ENCODE results near the gene ANP32E.
A peak's percentile ranks its signal among the peaks of the same experiment; 100 is the strongest.
"Not testable (repeated sequence)": the region's sequence is repeated elsewhere in the genome, so short reads cannot be mapped to it uniquely, and the experiment has no call there.

ANP32E gene

DNA sequence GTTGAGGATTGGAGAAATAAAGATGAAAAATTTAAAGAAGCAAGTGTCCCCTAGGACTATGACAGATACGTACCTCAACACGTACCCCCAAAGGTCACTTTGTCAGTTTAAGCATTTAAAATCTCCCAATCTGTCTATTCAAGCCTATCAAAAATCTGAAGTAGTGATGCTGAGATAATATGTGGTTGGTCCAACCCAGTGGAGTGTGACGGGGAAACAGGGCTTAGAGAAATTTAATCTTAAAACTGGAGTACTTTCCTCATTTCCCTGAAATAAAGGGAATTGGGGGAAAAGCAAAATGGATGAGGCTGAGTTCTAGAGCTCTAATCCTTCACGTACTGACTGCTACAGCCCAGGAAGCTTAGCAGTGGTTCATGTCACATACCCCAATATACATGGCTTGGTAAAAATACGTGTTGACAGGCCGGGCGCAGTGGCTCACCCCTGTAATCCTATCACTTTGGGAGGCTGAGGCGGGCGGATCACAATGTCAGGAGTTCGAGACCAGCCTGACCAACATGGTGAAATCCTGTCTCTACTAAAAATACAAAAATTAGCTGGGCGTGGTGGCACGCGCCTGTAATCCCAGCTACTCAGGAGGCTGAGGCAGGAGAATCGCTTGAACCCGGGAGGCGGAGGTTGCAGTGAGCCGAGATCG lies 21.7 kb downstream of the ANP32E start:
- not testable (repeated sequence) for DNase-seq (ENCODE audit: low spot score); FAIRE-seq

DNA sequence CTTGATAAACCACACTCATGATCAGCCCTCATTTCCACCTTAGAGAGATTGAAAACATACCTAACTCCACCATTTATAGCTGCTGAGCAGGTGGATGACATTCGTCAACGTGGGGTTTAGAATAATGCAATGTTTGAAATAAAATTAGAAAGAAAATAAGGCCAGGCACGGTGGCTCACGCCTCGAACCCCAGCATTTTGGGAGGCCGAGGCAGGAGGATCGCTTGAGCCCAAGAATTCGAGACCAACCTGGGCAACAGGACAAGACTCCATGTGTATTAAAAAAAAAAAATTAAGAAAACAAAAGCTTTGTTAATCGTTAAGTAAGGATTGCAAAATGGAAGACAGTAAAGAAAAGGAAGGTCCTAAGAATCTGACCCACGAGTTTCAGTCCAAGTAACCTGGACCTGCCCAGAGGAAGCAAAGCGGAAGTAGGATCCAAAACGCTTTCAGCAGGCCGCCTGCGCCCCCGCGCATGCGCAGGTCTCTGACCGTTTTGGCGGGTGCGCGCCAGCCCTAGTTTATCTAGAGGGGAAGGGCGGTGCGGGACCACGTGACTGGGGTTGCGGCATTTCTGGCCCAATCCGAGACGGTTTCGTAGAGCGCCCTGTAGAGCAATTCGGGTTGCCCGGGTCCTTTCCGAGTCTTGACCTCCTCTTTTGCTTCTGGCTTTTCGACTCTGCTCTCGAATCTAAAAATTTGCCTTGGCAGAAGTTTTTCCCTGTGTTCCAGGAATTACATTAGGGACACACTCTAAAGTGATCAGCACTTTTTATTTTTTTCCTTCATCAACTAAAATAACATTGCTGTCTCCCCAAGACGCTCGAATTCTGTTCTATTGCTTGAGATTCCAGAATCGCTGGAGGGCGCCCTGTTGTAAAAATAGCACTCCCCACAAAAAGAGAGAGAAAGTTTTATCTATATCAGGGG lies 22.5 kb downstream of the ANP32E start:
- DNase-seq (ENCODE audit: low spot score): peak; percentile 52
- no peak for FAIRE-seq

DNA sequence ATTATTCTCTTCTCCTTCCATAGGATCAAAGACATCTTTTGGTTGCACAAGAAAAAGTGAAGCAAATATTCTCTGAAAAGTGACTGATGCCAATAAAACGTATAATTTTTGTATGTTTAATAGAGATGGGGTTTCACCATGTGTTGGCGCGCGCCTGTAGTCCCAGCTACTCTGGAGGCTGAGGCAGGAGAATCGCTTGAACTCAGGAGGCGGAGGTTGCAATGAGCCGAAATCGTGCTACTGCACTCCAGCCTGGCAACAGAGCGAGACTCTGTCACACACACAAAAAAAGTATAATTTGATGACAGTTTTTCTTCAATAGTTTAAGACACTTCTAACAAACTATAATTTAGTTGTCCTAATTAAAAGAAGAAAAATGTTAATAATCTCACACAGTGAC lies 23.8 kb downstream of the ANP32E start:
- FAIRE-seq: no peak
- no peak for DNase-seq (ENCODE audit: low spot score)

DNA sequence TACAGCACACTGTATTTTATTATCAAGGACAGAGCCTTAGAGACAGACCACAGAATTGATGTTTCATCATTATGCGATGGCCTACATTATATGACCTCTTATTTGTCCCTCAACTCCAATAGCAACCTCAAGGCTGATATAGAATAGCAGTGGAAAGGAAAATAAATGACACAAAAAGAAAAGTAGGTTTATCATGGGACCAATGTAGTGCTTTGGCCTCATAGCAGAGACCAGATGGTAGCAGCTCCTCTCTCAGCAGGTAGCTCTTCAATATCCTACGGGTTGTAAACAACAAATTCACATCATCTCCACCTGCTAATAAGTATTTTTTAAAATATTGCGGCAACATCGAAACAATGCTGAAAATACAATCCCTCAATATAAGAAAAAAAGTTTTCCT lies 25.2 kb downstream of the ANP32E start:
- FAIRE-seq (no peak), DNase-seq (ENCODE audit: low spot score) (no peak)

DNA sequence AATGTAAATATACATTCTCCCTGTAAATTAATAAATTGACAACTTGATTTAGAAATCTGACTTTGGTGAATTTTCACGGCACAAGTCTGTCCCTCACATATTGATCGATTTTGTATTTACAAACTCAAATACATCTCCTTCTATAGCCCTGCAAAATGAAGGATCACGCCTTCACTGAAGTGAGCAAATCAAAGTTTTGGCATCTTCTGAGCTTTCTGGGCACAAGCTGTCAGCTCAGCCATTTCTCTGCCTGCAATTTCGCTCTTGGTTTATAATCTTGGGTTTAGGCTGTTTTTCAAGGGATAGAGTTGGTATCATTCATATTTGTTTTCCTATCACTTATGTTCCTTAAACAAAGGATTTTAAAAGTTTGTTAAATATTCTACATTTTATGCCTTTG lies 25.8 kb downstream of the ANP32E start:
- DNase-seq (ENCODE audit: low spot score) (no peak), FAIRE-seq (no peak)

DNA sequence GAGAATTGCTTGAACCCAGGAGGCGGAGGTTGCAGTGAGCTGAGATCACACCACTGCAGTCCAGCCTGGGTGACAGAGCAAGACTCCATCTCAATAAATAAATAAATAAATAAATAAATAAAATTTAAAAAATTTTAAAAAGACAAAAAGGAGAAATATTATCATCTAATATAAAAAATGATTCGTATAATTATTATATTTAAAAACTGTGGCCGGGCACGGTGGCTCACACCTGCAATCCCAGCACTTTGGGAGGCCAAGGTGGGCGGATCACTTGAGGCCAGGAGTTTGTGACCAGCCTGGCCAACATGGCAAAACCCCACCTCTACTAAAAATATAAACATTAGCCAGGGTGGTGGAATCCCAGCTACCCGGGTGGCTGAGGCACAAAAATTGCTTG lies 27.5 kb downstream of the ANP32E start:
- not testable (repeated sequence) for FAIRE-seq; DNase-seq (ENCODE audit: low spot score)

DNA sequence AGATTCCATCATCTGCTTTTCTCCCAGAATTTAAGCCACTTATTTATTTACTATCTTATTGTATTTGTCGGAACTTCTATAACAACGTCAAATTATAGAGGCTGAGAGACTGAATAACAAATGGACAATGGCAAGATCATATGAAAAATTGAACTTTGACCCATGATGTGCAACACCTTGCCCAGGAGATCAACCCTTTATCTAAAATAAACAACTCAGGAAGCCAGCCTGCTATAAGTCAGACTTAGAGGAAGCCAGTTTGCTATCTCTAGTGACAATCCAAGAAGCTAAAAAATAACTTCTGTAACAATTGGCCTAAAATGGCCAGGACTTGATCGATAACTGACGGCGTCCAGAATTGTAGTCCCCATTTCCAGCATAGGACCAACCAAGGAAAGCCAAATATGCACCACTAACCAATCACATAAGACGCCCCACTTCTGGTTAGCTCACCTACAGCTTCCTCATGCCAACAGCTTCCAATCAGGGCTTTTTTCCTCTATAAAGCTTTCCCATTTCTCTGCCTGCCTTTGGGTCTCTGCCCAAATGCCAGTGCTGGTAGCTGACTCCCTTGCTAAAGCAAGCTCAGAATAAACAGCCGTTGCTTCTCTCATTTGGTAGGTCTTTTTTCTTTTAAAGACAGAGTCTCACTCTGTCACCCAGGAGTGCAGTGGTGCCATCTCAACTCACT lies 28.5 kb downstream of the ANP32E start:
- FAIRE-seq: no peak
- no peak for DNase-seq (ENCODE audit: low spot score)

DNA sequence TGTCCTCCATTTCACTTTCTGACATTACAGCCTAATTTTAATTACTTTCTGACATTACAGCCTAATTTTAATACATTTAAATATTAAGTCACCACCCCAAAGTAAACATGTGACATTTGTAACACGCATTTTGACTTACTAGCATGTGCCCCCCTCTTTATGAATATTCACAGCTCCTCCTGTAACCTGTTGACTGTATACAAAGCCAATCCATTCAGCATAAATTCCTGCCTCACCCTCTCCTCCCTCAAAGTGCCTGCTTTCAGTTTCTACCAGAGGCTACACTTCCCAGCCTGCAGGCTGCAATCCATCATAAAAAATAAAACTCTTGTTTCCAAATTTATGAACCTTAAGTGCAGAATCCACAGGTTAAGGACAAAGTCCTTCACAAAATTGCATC lies 39.5 kb downstream of the ANP32E start:
- no peak for FAIRE-seq
- no peak for DNase-seq (ENCODE audit: low spot score)

DNA sequence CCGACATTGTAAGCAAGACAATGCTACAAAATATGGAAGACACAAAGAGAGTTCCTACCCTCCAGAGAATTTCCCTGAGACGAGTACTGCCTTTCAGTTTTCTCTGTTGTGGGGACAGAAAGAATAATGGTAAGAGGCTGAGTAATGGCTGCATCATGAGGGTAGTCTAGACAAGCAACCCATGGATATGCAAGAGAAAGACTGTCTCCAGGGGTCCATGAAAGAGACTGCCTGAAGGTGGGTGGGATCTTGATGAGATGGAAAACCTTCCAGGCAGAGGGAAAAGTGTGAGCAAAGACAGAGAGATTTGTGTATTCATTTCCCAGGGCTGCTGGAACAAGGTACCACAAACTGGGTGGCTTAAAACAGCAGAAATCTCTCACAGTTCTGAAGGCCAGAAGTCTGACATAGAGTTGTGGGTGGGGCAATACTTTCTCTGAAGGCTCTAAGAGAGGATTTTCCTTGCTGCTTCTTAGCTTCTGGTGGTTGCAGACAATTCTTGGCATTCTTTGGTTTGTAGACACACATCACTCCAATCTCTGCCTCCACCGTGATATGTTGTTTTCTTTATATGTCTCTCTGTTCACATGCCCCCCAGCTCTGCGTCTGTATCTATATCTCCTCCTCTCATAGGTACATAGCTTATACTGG lies 41.4 kb downstream of the ANP32E start:
- DNase-seq (ENCODE audit: low spot score): no peak
- no peak for FAIRE-seq

DNA sequence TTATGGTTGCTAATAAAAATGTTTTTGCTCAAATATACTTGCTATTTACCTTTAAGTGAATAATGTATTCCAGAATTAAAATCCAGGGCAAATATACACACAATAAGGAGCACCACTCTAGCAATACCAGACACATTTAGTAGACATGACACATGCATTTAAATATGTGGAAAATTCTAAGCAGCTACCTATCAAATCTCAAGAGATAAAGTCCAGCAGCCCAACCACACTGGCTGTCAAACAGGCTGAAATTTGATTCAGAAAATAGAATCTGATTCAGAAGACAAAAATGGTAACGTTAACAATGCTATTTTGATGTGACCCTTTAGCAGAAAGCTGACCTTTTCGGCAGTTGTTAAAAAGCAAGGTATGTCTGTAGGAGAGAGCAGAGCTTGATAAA lies 43.9 kb downstream of the ANP32E start:
- FAIRE-seq: peak; percentile 59
- peak; percentile 86 for DNase-seq (ENCODE audit: low spot score)

DNA sequence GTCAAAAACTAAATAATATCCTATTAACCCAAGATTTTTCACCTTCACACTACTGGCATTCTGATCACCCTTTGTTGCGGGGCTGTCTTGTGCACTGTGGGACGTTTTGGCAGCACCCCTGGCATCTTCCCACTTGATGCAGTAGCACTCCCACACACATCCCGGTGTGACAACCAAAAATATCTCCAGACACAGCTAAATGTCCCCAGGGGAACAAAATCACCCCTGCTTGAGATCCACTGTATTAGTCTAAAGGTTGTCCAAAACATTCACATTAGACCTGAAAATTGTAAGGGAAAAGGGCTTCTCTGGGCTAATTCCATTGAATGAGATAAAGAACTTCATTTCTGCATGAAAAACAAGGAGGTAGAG lies 48.4 kb downstream of the ANP32E start:
- FAIRE-seq: no peak
- no peak for DNase-seq (ENCODE audit: low spot score)

DNA sequence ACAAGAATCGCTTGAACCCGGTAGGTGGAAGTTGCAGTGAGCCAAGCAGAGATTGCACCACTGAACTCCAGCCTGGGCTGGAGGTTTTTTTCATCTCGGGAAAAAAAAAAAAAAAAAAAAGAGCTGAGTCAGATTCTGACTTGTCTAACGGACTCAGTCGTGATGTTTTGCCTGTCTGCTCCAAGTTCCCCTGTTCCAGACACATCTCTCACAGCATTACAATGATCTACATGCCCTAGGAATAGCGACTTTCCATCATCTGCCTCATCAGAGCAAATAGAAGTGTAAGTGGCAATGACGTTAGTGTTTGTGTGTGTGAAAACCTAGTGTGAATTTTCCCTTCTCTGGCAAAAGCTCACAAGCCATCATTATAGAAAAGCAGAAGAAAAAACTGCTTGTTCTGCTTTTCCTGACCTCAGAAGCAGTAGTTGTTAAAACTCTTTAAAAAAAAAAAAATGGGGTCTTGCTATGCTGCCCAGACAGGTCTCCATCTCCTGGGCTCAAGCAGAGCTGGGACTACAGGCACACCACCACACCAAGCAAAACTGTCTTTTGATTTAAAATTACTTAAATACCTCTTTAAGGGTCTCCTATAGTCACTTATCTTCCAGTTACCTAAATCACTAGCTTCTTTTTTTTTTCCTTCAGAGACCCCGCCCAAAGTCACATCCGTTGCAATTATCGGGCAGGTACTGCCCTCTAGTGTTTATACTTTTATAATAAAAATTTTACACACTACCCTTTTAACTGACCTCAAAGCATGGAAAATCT lies 48.9 kb downstream of the ANP32E start:
- FAIRE-seq: peak; percentile 51
- peak; percentile 42 for DNase-seq (ENCODE audit: low spot score)

DNA sequence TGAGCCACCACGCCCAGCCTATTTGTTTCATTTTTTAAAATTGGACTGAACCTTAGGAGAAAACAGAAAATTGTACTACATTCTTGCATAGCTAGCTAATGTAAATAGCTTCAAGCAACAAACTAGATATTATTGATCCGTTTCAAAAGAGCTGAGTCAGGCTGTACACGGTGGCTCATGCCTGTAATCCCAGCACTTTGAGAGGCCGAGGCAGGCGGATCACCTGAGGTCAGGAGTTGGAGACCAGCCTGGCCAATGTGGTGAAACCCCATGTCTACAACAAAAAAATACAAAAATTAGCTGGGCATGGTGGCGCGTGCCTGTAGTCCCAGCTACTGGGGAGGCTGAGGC lies 49.5 kb downstream of the ANP32E start:
- not testable (repeated sequence) for DNase-seq (ENCODE audit: low spot score); FAIRE-seq

DNA sequence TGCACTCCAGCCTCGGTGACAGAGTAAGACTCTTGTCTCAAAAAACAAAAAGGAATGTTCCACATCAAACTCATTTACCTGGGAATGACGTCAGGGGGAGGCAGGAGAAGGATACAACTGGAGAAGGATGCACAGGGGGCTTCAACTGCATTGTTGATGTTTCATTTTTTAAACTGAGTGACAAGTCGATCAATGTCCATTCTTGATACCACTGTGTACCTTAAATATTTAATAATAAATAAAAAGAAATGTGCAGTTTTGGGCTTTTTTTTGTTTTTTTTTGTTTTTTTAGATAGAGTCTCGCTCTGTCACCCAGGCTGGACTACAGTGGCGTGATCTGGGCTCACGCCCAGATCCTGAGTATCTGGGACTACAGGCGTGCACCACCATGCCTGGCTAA lies 50.4 kb downstream of the ANP32E start:
- no peak for DNase-seq (ENCODE audit: low spot score)
- no peak for FAIRE-seq

DNA sequence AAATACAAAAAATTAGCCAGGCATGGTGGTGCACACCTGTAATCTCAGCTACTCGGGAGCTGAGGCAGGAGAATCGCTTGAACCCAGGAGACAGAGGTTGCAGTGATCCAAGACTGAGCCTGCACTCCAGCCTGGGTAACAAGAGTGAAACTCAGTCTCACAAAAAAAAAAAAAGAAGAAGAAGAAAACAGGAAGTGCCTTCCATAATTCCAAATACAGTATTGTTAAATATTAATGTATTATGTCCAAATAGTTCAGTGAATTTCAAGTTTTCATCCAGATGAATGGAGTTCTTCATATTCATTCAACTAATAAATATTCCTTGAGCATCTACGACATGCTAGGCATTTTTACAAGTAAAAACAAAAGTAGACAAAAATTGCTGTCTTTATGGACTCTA lies 52.9 kb downstream of the ANP32E start:
- FAIRE-seq (no peak), DNase-seq (ENCODE audit: low spot score) (no peak)

DNA sequence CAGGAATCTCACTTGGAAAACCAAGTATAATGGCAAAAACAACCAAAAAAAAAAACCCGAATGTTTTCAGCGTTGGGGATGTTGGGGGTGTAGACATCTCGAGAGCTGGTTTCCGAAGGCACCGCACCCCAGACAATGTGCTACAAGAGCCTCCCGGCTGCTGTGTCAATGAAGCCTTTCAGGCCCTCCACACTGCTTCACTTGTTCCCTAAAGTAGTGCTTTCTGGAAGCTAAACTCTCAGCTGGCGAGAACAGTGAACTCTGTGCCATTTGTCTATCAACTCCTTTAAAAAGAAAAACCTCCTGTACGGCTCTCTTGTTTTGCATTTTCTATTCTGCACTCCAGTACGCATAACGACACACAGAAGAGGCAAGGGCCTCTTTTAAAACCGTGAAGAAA lies 53.7 kb downstream of the ANP32E start:
- DNase-seq (ENCODE audit: low spot score): no peak

DNA sequence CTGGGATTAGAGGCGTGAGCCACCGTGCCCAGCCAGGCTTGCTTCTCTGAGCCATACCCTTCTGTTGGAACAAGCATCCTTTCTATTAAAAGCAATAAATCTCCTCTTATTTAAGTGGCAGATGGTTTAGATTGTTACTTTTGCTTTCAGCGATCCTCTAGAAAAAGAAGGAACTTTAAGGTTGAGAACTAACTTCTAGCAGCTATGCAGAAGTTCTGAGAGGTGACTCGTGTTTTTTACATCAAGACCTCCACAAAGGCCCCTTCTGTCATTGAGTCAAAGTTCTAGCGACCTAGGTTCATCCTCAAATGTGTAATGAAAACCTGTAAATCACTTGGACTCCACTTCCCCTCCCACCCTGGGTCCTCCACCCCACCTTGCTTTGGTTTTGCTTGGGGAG lies 55.4 kb downstream of the ANP32E start:
- DNase-seq (ENCODE audit: low spot score): no peak
- FAIRE-seq: no peak

More for the DNA sequence above, 53.7 kb downstream of the ANP32E start:
- no peak for FAIRE-seq

DNA sequence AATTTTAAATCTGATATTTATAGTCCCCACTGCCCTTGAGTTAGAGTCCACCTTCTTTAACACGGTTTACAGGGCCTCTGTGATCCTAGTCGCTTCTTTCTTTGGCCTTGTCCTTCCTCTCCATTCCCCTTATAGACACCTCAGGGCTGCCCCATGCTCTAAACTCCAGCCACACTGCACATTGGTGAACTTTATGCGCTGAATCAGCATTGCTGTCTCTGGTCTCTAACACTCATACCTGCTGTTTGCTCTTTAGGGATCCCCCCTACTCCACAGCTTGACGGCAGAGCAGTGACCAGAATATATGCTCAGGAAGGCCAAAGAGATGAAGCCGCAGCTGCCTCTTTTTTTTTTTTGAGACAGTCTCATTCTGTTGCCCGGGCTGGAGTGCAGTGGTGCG lies 56.0 kb downstream of the ANP32E start:
- FAIRE-seq: no peak
- DNase-seq (ENCODE audit: low spot score): no peak

DNA sequence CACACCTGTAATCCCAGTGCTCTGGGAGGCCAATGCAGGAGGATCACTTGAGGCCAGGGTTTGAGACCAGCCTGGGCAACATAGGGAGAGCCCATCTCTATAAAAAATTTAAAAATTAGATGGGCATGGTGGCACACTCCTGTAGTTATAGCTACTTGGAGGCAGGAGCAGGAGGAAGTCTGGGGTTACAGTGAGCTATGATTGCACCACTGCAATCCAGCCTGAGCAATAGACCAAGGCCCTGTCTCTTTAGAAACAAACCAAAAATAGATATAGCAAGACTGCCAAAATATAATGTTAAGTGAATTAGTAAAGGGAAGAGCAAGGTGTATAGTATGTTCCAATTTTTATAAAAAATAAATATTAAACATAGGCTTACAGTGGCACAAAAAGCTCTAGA lies 57.4 kb downstream of the ANP32E start:
- DNase-seq (ENCODE audit: low spot score) (no peak), FAIRE-seq (no peak)

DNA sequence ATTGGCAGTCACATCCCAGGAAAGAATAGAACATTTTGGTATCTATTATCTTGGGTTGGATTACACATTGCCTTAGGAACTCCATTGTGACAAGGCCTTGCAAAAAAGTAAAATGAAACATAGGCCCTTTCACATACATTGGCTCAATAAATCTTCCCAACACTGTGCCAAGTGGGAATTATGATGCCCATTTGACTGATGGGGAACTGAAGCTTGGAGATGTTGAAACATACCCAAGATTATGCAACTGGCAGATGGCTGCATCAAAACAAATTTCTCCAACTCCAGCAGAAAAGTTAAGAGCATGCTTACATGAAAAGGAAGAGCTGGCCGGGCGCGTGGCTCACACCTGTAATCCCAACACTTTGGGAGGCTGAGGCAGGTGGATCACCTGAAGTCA lies 59.3 kb downstream of the ANP32E start:
- DNase-seq (ENCODE audit: low spot score) (no peak), FAIRE-seq (no peak)

DNA sequence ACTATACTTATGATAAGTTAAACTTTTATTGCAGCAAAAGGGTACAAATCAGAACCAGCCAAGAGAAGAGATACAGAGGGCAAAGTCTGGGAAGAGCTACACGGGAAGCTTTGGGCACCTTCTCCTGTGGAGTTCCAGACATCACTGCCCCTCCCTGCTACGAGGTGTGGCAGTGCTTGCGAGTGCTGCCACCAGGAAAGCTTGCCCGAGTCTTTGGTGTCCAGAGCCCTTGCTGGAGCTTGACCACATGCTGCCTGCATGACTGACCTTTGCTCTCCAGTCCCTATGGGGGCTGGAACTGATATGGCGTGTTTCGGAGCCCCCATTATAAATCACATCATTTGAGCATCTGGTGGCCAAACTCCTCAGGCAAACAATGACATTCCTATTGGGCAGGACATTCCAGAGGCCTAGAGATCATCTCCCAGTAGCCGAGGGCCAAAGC lies 62.7 kb downstream of the ANP32E start:
- DNase-seq (ENCODE audit: low spot score) (no peak), FAIRE-seq (no peak)

All from RCC 7860 (cell line).